MM.1S (cell line): ENCODE data around the gene FAM53A.

ENCODE experiments used
- DNase-seq: peaks from one replicate; pipeline ENCODE4 v3.0.0-alpha.2; 2015
- H2AFZ ChIP-seq: fragments of 300-600 bp; sonication (generic); 2 replicates; pipeline ENCODE4 v1.6.0; 2016; ENCODE audit warnings: antibody characterized with exemption, low read length
- H3F3A ChIP-seq: fragments of 300-600 bp; sonication (generic); 2 replicates; pipeline ENCODE4 v1.6.1; 2016; ENCODE audit warnings: mild to moderate bottlenecking, antibody characterized with exemption, low read length, moderate library complexity, mixed read lengths; ENCODE audit not compliant: insufficient read depth
- H3K27ac ChIP-seq: fragments of 300-600 bp; sonication (generic); 2 replicates; pipeline ENCODE4 v1.5.1; 2016; ENCODE audit warnings: mild to moderate bottlenecking, low read length
- H3K27me3 ChIP-seq: fragments of 300-600 bp; sonication (generic); replicated peaks from 2 replicates; pipeline ENCODE4 v1.6.0; 2016; ENCODE audit warnings: low read length; ENCODE audit not compliant: insufficient read depth
- H3K36me3 ChIP-seq: fragments of 300-600 bp; sonication (generic); replicated peaks from 2 replicates; pipeline ENCODE4 v1.6.1; 2016; ENCODE audit warnings: mild to moderate bottlenecking, low read length, mixed read lengths; ENCODE audit not compliant: insufficient read depth
- H3K4me1 ChIP-seq: fragments of 300-600 bp; sonication (generic); 2 replicates; pipeline ENCODE4 v1.6.1; 2016; ENCODE audit warnings: low read length, mixed read lengths
- H3K4me2 ChIP-seq: fragments of 300-600 bp; sonication (generic); 2 replicates; pipeline ENCODE4 v1.6.0; 2016; ENCODE audit warnings: low read depth, low read length
- H3K4me3 ChIP-seq: fragments of 300-600 bp; sonication (generic); 2 replicates; pipeline ENCODE4 v1.5.1; 2016; ENCODE audit warnings: low read length, mixed read lengths
- H3K79me2 ChIP-seq: fragments of 300-600 bp; sonication (generic); 2 replicates; pipeline ENCODE4 v1.6.1; 2016; ENCODE audit warnings: mixed run types, low read length, mixed read lengths
- H3K9ac ChIP-seq: fragments of 300-600 bp; sonication (generic); 2 replicates; pipeline ENCODE4 v1.6.1; 2016; ENCODE audit warnings: low read length, mixed read lengths
- H3K9me2 ChIP-seq: fragments of 300-600 bp; sonication (generic); replicated peaks from 2 replicates; pipeline ENCODE4 v1.6.1; 2016; ENCODE audit warnings: mild to moderate bottlenecking, low read length, mixed read lengths; ENCODE audit not compliant: insufficient read depth
- H3K9me3 ChIP-seq: fragments of 300-600 bp; sonication (generic); replicated peaks from 2 replicates; pipeline ENCODE4 v1.6.1; 2016; ENCODE audit warnings: mild to moderate bottlenecking, low read length, mixed read lengths; ENCODE audit not compliant: insufficient read depth
- H4K20me1 ChIP-seq: fragments of 300-600 bp; sonication (generic); 2 replicates; pipeline ENCODE4 v1.6.1; 2016; ENCODE audit warnings: mild to moderate bottlenecking, low read length, moderate library complexity, mixed read lengths; ENCODE audit not compliant: insufficient read depth
- EZH2 ChIP-seq: fragments of 300-600 bp; sonication (generic); optimal IDR thresholded peaks from 2 replicates; pipeline ENCODE3; 2017; ENCODE audit warnings: low read depth, mild to moderate bottlenecking, antibody characterized with exemption, low read length, mixed read lengths
- EZH2phosphoT487 ChIP-seq: fragments of 300-600 bp; sonication (generic); IDR thresholded peaks from 2 replicates; pipeline ENCODE4 v1.6.1; 2018; ENCODE audit warnings: antibody characterized with exemption, low read length
- TF ChIP-seq, protein P1 (sequence below): fragments of 300-600 bp; sonication (generic); IDR thresholded peaks from 2 replicates; pipeline ENCODE4 v1.5.1; 2016; ENCODE audit warnings: antibody characterized with exemption, low read length, mixed read lengths

The FAM53A gene

GRCh38 chr4:1599026-1599481 is 85.1 kb downstream of the FAM53A start:
- no peak overlapping the region for H3K4me2 ChIP-seq
- H2AFZ ChIP-seq: no peak overlapping the region
- peaks cover 8% of the 10 kb centered on the region; the same call in 1 of the 2 replicates for H3K27me3 ChIP-seq
- H3K9ac ChIP-seq: no peak overlapping the region
- no peaks in the 10 kb centered on the region for H4K20me1 ChIP-seq
- no peak overlapping the region for H3K4me3 ChIP-seq
- H3K79me2 ChIP-seq: no peaks in the 10 kb centered on the region
- TF ChIP-seq, protein P1, sequence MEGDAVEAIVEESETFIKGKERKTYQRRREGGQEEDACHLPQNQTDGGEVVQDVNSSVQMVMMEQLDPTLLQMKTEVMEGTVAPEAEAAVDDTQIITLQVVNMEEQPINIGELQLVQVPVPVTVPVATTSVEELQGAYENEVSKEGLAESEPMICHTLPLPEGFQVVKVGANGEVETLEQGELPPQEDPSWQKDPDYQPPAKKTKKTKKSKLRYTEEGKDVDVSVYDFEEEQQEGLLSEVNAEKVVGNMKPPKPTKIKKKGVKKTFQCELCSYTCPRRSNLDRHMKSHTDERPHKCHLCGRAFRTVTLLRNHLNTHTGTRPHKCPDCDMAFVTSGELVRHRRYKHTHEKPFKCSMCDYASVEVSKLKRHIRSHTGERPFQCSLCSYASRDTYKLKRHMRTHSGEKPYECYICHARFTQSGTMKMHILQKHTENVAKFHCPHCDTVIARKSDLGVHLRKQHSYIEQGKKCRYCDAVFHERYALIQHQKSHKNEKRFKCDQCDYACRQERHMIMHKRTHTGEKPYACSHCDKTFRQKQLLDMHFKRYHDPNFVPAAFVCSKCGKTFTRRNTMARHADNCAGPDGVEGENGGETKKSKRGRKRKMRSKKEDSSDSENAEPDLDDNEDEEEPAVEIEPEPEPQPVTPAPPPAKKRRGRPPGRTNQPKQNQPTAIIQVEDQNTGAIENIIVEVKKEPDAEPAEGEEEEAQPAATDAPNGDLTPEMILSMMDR: no peak
- TF ChIP-seq EZH2phosphoT487 (no peak), EZH2 (no peak)
- H3F3A ChIP-seq: no peaks in the 10 kb centered on the region
- H3K4me1 ChIP-seq: no peaks in the 10 kb centered on the region
- DNase-seq: no peak
- no peaks in the 10 kb centered on the region for H3K9me2 ChIP-seq
- H3K27ac ChIP-seq: no peak overlapping the region
- H3K36me3 ChIP-seq: no peaks in the 10 kb centered on the region
- no peaks in the 10 kb centered on the region for H3K9me3 ChIP-seq

- no peak for DNase-seq
- Histone ChIP-seq H3K79me2 (no peaks in the 10 kb centered on the region), H3K9ac (no peak overlapping the region), H3K4me2 (no peak overlapping the region), H3K4me1 (no peaks in the 10 kb centered on the region), H4K20me1 (no peaks in the 10 kb centered on the region), H3K27ac (no peak overlapping the region), H3F3A (no peaks in the 10 kb centered on the region), H2AFZ (no peak overlapping the region), H3K4me3 (no peak overlapping the region), H3K9me3 (no peaks in the 10 kb centered on the region), H3K9me2 (no peaks in the 10 kb centered on the region), H3K27me3 (peaks cover 8% of the 10 kb centered on the region; the same call in 1 of the 2 replicates), H3K36me3 (no peaks in the 10 kb centered on the region)
- TF ChIP-seq EZH2phosphoT487 (no peak), EZH2 (no peak)
- TF ChIP-seq, protein P1: no peak
Observed at GRCh38 chr4:1598206-1599025, 85.7 kb downstream of the FAM53A start.

- H3K9me2 ChIP-seq: no peaks in the 10 kb centered on the region
- no peak overlapping the region for H3K9ac ChIP-seq
- H4K20me1 ChIP-seq: no peaks in the 10 kb centered on the region
- H3K27ac ChIP-seq: no peak overlapping the region
- no peak overlapping the region for H3K4me3 ChIP-seq
- TF ChIP-seq EZH2 (no peak), EZH2phosphoT487 (no peak)
- TF ChIP-seq, protein P1: no peak
- no peaks in the 10 kb centered on the region for H3K36me3 ChIP-seq
- no peak for DNase-seq
- H3K9me3 ChIP-seq: no peaks in the 10 kb centered on the region
- no peak overlapping the region for H2AFZ ChIP-seq
- peaks cover 8% of the 10 kb centered on the region; the same call in 1 of the 2 replicates for H3K27me3 ChIP-seq
- H3K4me1 ChIP-seq: no peaks in the 10 kb centered on the region
- H3K79me2 ChIP-seq: no peaks in the 10 kb centered on the region
- no peak overlapping the region for H3K4me2 ChIP-seq
- no peaks in the 10 kb centered on the region for H3F3A ChIP-seq
Observed at GRCh38 chr4:1597021-1597931, 86.8 kb downstream of the FAM53A start.
